NB4 (cell line): ENCODE results near the gene AANAT.

ENCODE experiments used
- MYC ChIP-seq: IDR thresholded peaks from 2 replicates; pipeline ENCODE4 v1.6.1; 2011; ENCODE audit warnings: low read depth, low read length
- POLR2A ChIP-seq: IDR thresholded peaks from 2 replicates; pipeline ENCODE4 v1.6.1; 2011; ENCODE audit warnings: mild to moderate bottlenecking; ENCODE audit not compliant: insufficient read length; ENCODE audit errors: extremely low read depth
- TF ChIP-seq, protein P1 (sequence below): IDR thresholded peaks from one replicate; pipeline ENCODE4 v1.5.1; 2012; ENCODE audit warnings: low read depth, low read length
- TF ChIP-seq, protein P2 (sequence below): IDR thresholded peaks from 2 replicates; pipeline ENCODE4 v1.6.1; 2011; ENCODE audit warnings: low read depth, low read length

DNA sequence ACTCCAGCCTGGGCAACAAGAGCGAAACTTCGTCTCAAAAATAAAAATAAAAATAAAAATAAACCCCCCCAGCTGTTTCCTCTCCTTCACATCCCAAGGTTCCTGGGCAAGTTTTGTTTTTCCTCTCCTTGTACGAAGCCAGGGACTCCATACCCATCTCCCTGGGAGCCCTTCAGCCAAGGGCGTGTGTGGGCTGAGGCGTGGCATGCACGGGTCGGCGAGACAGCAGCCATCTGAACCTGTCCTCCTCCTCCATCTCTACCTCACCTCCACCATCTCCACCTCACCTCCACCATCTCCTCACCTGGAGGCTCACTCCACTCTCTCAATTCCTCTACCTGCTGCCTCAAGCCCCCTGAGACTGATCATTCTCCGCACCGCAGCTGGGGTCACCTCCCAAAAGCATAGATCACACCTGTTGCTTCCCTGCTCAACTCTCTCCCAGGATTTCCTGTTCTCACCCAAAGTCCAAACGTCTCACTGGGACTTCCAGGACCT lies 16.9 kb downstream of the AANAT start:
- TF ChIP-seq, protein P1, sequence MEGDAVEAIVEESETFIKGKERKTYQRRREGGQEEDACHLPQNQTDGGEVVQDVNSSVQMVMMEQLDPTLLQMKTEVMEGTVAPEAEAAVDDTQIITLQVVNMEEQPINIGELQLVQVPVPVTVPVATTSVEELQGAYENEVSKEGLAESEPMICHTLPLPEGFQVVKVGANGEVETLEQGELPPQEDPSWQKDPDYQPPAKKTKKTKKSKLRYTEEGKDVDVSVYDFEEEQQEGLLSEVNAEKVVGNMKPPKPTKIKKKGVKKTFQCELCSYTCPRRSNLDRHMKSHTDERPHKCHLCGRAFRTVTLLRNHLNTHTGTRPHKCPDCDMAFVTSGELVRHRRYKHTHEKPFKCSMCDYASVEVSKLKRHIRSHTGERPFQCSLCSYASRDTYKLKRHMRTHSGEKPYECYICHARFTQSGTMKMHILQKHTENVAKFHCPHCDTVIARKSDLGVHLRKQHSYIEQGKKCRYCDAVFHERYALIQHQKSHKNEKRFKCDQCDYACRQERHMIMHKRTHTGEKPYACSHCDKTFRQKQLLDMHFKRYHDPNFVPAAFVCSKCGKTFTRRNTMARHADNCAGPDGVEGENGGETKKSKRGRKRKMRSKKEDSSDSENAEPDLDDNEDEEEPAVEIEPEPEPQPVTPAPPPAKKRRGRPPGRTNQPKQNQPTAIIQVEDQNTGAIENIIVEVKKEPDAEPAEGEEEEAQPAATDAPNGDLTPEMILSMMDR, result no peak
- TF ChIP-seq POLR2A, result no peak
- TF ChIP-seq, protein P2, sequence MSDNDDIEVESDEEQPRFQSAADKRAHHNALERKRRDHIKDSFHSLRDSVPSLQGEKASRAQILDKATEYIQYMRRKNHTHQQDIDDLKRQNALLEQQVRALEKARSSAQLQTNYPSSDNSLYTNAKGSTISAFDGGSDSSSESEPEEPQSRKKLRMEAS, result no peak
- TF ChIP-seq MYC, result no peak
